ENCODE results near the gene ITPKB. TPM values are rescaled to one million over a fixed set of nuclear protein-coding genes. Genes with fewer than 3 reads are reported as not detected.
"Not testable (repeated sequence)": the region's sequence is repeated elsewhere in the genome, so short reads cannot be mapped to it uniquely, and the experiment has no call there.

ITPKB gene
- total RNA-seq, 1 donor from 2014 or later, result 31.2 TPM

DNA sequence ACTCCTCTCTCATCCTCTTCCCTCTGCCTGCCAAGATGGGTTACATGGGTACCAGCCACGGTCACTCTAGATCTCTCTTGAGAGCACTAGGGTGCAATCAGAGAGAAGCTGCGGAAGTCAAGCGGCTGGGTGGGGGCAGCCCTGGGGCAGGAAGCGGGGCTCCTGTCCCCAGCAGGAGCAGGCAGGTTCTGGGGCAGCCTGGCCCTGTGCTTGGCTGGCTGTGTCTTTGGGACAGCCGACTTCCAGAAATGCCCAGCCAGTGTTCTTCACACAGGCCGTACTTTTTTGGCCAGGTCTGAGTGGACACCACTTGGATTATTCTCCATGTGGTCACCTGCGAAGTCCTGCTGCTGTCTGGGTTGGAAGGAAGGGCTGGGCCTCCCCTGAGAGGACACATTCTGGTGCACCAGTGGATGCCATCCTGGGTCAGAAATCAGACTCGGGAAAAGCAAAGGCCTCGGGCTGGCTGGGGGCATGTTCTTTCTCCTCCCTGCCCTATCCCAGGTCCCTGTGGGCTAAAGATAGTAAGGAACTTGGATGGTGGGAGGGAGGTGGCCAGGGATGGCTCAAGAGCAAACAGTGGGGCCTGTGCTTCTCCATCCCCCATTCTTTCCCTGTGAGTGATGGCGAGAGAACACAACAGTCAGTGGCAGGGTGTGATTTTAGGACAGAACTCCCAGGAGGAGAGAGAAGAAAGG is 93.7 kb downstream of the ITPKB start:
- H3K4me3 Mint-ChIP-seq, result peak overlapping the region; percentile 23
- H3K27me3 Mint-ChIP-seq, result no peaks in the 10 kb centered on the region
- H3K36me3 Mint-ChIP-seq (ENCODE audit: low read depth), result peaks cover 55% of the 10 kb centered on the region
- no peak for DNase-seq
- intact Hi-C loops (cut with micrococcal nuclease), result no loop called here
- no peaks in the 10 kb centered on the region for H3K9me3 Mint-ChIP-seq
- no peak overlapping the region for H3K27ac Mint-ChIP-seq
- H3K4me1 Mint-ChIP-seq, result peaks cover 52% of the 10 kb centered on the region

DNA sequence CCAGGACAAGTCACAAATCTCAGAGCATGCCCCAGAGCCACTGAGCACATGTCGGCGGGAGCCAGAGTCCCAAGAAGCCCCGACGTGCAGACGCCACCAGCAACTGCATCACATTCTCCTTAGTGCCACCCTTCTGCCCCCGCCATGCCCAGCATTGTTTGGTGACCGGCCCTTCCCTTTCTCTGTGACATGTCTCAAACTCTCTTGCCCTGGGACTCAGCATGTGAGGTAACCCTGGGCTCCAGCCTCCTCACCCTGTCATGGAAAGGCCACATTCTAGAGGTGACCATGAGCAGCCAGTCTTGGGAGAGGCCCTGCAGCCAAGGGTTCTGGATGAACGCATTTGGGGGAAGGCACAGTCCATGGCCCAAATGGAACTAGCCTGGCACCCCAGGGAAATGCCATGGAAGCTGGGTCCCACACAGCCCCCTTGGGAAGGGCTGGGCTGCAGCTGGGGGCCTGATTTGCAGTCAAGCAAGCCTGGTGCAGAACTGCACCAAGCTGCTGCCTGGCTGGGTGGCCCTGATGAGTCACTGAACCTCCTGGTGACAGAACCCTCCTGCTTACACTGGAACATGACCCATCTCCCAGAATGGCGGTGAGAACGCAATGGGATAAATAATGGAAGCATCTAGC is 94.4 kb downstream of the ITPKB start:
- Mint-ChIP-seq H3K9me3 (no peaks in the 10 kb centered on the region), H3K27ac (peak overlapping the region; percentile 91), H3K4me3 (peak overlapping the region; percentile 79), H3K27me3 (no peaks in the 10 kb centered on the region), H3K36me3 (ENCODE audit: low read depth) (peaks cover 59% of the 10 kb centered on the region), H3K4me1 (peaks cover 45% of the 10 kb centered on the region)
- intact Hi-C loops (cut with micrococcal nuclease), result no loop called here
- no peak for DNase-seq

DNA sequence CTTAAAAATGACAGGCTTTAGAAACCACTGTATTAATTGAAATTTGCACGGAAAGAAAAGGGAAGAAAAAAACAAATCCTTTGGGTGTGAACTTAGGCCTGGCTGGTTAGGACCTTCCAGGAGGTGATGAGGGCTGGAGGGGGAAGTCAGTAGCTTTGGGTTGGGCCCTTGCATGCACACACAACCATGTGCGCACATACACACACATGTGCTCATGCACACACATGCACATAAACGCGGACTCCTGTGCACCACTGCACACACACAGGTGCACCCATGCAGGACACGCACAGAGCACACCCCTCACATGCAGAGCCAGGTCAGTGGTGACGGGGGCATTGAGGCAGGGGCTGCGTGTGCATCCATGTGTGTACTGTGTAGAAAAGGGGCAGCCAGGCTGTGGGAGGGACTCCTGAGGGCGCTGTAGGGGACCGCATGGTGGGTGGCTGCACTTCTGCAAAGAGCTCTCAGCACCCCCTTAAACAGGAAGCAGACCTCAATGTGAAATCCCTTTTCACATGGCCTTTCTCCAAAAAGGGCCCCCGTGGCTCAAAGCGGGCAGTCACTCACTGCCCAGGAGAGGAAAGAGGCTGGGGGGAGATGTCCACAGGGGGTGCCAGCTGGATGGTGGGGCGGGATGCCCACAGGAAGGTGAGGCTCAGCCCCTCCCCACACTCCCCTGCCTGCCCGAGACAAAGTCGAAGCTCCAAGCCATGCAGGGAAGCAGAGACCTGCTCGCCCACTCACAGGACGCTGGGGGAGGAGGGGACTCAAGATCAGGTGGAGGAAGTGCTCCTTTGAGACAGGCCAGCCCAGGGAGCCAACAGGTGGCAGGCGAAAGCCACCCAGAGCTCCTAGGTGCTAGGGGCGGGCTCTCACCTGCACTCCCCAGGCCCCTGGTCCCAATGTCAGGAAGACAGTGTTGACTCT is 95.2 kb downstream of the ITPKB start:
- Mint-ChIP-seq H3K4me1 (peaks cover 41% of the 10 kb centered on the region), H3K4me3 (peak overlapping the region; percentile 79), H3K27me3 (no peaks in the 10 kb centered on the region), H3K36me3 (ENCODE audit: low read depth) (peaks cover 58% of the 10 kb centered on the region), H3K9me3 (no peaks in the 10 kb centered on the region), H3K27ac (peak overlapping the region; percentile 91)
- intact Hi-C loops (cut with micrococcal nuclease), result loop anchor here (1.0 to 2.0 kb wide), 4 partner anchors 9 to 35 kb away; no protein-coding TSS in a partner anchor
- peak; percentile 73 for DNase-seq

DNA sequence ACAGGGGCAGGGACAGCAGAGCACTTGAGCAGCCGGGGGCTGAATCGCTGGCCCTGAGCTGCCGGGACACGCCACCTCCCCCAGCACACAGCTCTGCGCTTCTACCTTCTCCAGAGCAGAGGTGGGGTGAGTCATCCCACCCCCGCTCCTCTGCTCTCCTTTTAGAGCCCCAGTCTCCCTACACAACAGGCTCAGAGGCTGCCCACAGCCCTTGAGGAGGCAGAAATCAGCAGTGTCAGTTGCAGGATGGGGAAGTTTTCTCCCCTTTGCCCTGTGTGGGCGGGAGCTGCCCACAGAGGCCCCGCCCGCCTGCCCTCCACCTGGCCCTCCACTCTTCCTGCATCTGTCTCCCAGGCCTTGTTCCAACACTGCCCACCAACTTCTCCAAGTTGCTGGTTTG is 95.9 kb downstream of the ITPKB start:
- intact Hi-C loops (cut with micrococcal nuclease), result loop anchor here (1.0 to 2.0 kb wide), 4 partner anchors 8 to 36 kb away; no protein-coding TSS in a partner anchor
- Mint-ChIP-seq H3K36me3 (ENCODE audit: low read depth) (peaks cover 57% of the 10 kb centered on the region), H3K27ac (peak overlapping the region; percentile 91), H3K27me3 (no peaks in the 10 kb centered on the region), H3K9me3 (no peaks in the 10 kb centered on the region), H3K4me1 (peaks cover 40% of the 10 kb centered on the region), H3K4me3 (peak overlapping the region; percentile 79)
- DNase-seq, result peak; percentile 80

DNA sequence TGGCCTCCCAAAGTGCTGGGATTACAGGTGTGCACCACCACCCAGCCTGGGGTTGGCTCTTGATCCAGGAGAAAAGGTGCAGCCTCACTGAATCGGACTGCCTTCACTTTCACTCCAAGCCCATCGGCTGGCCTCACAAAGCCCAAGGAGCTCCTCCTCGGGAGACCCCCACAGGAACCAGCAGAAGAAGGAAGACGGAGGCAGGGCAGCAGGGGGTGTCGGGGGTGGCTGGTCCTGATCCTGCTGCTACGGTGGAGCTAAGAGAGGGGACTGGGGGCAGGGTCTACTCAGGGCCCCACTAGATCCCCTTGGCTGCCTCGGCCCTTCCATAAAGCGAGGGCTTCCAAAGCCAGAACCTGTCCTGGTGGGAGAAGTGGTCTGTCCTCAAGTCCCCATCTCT is 96.7 kb downstream of the ITPKB start:
- H3K9me3 Mint-ChIP-seq, result no peaks in the 10 kb centered on the region
- H3K4me3 Mint-ChIP-seq, result no peak overlapping the region
- intact Hi-C loops (cut with micrococcal nuclease), result loop anchor here (2.0 kb wide), 2 partner anchors 16 to 36 kb away; no protein-coding TSS in a partner anchor
- H3K27ac Mint-ChIP-seq, result peak overlapping the region; percentile 91
- H3K36me3 Mint-ChIP-seq (ENCODE audit: low read depth), result peaks cover 53% of the 10 kb centered on the region
- DNase-seq, result no peak
- H3K4me1 Mint-ChIP-seq, result peaks cover 40% of the 10 kb centered on the region
- no peaks in the 10 kb centered on the region for H3K27me3 Mint-ChIP-seq

DNA sequence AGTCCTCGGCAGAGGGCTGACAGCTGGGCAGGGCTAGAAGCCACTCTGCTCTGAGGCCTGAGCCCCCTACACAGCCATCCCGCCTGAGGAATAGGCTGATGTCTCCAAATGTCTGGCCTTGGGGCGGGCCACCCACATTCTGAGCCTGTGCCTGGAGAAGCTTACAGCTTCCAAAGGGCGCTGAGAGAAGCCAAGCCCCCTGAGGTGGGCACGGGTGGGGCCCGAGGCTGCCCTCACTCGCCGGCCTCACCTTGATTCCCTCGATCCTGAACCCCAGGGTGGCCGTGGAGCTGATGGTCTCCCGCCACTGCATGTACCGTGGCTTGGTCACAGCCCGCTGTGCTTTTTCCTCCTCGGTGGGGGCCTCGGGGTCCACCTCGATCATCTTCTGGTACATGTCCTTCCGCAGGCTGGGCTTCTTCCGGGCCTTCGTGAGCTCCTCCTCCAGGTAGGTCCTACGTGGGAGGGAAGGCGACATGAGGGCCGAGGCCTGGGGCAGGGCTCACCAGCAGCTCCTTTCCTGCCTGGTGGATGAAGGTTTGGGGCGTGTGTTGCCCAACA is 97.3 kb downstream of the ITPKB start:
- Mint-ChIP-seq H3K36me3 (ENCODE audit: low read depth) (peaks cover 57% of the 10 kb centered on the region), H3K9me3 (no peaks in the 10 kb centered on the region), H3K4me3 (no peak overlapping the region), H3K27ac (no peak overlapping the region), H3K27me3 (no peaks in the 10 kb centered on the region), H3K4me1 (peaks cover 43% of the 10 kb centered on the region)
- intact Hi-C loops (cut with micrococcal nuclease), result loop anchor here (2.0 kb wide), 2 partner anchors 15 to 37 kb away; no protein-coding TSS in a partner anchor
- DNase-seq, result no peak

DNA sequence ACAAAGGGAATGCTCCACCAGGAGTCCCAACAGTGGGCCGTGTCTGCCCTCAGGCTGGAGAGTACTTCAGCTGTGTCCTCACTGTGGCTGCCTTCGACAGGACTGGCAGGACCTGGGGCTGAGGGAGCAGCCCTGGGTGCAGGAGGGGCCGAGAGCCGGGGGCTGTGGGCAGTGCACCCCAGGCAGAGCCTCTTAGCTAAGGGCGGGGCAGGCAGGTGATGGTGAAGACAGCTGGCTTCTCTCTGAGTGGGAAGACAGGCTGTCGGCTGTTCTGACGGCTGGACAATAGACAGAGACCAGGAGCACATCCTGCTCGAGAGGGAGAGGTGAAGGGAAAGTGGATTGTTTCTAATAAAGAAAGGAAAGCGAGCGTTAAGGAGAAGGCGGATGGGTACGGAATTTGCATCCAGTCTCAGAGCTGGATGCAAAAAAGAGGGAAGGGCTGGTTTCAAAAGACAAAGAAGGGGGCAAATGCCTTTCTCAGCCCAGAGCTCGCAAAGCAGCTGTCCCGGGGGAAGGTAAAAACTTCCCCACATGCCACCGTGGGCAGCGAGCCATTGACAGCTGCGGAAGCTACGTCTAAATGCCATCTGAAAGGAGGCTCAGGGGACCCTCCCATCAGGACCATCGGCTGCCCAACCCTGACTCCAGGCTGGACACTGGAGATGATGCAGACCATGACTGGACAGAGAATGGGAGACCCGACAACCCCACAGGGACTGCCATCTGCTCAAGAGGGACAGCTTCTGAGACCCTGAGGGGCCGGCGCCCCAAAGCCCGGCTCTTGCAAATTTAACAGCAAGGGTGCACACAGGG is 98.6 kb downstream of the ITPKB start:
- Mint-ChIP-seq H3K36me3 (ENCODE audit: low read depth) (peaks cover 50% of the 10 kb centered on the region), H3K9me3 (no peaks in the 10 kb centered on the region), H3K4me3 (no peak overlapping the region), H3K27me3 (no peaks in the 10 kb centered on the region), H3K4me1 (peaks cover 42% of the 10 kb centered on the region), H3K27ac (peak overlapping the region; percentile 28)
- DNase-seq, result no peak
- intact Hi-C loops (cut with micrococcal nuclease), result no loop called here

DNA sequence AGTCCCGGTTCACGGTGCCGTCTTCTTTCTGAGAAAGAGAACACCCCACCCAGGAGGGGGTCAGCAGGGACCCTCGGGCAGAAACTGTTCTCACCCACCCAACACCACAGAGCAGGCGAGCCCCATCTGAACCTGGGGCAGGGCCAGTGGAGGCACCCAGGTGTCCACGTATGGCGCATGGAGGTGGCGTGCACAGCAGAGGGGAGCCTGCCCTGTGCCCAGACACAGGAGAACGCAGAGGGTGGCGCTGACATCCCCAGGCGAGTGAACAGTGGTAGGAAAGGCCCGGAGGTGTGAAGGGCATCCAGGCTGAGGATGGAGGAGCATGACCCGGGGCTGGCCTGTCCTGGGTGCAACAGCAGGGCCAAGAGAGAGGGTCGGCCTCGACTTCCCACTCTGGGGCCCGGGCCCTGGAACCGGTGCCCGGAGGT is 99.4 kb downstream of the ITPKB start:
- no peaks in the 10 kb centered on the region for H3K9me3 Mint-ChIP-seq
- H3K4me3 Mint-ChIP-seq, result no peak overlapping the region
- intact Hi-C loops (cut with micrococcal nuclease), result no loop called here
- no peak for DNase-seq
- H3K36me3 Mint-ChIP-seq (ENCODE audit: low read depth), result peaks cover 52% of the 10 kb centered on the region
- H3K27ac Mint-ChIP-seq, result no peak overlapping the region
- H3K4me1 Mint-ChIP-seq, result peaks cover 41% of the 10 kb centered on the region
- H3K27me3 Mint-ChIP-seq, result no peaks in the 10 kb centered on the region

DNA sequence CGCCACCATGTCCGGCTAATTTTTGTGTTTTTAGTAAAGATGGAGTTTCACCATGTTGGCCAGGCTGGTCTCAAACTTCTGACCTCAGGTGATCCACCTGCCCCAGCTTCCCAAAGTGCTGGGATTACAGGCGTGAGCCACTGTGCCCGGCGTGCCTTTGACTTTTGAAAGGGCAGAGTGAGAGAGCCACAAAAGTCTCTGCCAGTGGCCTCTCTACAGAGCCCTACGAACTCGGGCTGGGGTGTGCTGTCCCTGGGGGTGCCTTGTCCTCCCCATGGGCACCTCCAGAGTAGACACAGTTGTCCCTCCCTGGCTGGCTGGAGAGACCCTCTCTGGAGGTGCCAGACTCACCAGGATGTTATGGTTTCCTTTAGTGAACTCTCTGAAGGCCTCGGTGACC is 99.9 kb downstream of the ITPKB start:
- H3K9me3 Mint-ChIP-seq; intact Hi-C loops (cut with micrococcal nuclease); H3K27ac Mint-ChIP-seq; H3K4me3 Mint-ChIP-seq; DNase-seq; H3K27me3 Mint-ChIP-seq: not testable (repeated sequence)
- peaks cover 40% of the 10 kb centered on the region for H3K4me1 Mint-ChIP-seq
- peaks cover 55% of the 10 kb centered on the region for H3K36me3 Mint-ChIP-seq (ENCODE audit: low read depth)

DNA sequence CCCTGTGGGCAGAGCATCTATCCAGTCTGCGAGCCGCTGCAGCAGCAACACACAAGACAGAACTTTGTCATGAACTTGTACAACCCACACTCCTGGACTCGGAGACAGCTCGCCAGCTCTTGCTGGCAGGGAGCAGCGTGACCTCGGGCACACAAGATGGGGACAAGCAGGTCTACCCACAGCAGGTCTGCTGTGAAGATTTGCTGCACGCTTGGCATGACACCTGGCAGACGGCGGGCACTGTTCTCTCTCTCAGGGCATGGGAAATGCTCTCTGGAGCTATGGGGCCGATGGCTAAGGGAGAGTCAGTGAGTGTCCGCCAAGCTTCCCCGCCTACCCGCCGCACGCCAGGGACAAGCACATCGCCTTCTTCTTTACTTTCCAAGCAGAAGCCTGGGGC is 100.5 kb downstream of the ITPKB start:
- Mint-ChIP-seq H3K27me3 (no peaks in the 10 kb centered on the region), H3K9me3 (no peaks in the 10 kb centered on the region), H3K27ac (no peak overlapping the region), H3K4me3 (no peak overlapping the region), H3K4me1 (peaks cover 35% of the 10 kb centered on the region), H3K36me3 (ENCODE audit: low read depth) (peaks cover 54% of the 10 kb centered on the region)
- no peak for DNase-seq
- intact Hi-C loops (cut with micrococcal nuclease), result no loop called here

DNA sequence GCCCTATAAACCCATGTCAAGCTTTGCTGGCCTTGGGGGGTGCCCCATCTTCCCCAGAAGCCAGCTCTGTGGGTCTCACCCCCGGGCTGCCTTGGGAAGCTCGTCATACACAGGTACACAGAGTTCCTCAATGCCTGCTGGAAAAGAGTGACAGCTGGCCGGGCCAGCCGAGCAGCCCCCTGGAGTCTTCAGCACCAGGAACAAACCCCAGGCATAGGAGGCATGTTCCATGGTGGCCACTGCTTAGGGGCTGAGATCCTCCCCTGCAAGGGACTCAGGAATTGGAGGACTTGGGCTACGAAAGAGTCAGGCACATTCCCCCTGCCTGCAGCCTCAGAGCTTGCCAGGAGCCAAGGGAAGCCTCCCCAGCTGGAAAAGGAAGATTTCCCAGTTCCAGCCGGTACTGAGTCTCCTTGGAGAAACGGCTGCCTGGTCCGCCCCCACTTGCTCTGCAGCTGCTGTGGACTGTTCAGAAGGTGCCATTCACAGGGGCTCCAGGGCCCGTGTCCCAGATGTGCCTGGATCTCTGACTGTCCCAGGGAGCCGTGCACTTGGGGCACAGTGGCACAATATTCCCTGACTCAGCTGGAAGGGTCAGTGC is 101.0 kb downstream of the ITPKB start:
- no peak overlapping the region for H3K27ac Mint-ChIP-seq
- H3K36me3 Mint-ChIP-seq (ENCODE audit: low read depth), result peaks cover 51% of the 10 kb centered on the region
- H3K4me1 Mint-ChIP-seq, result peaks cover 35% of the 10 kb centered on the region
- H3K4me3 Mint-ChIP-seq, result no peak overlapping the region
- H3K9me3 Mint-ChIP-seq, result no peaks in the 10 kb centered on the region
- intact Hi-C loops (cut with micrococcal nuclease), result no loop called here
- DNase-seq, result no peak
- H3K27me3 Mint-ChIP-seq, result no peaks in the 10 kb centered on the region

DNA sequence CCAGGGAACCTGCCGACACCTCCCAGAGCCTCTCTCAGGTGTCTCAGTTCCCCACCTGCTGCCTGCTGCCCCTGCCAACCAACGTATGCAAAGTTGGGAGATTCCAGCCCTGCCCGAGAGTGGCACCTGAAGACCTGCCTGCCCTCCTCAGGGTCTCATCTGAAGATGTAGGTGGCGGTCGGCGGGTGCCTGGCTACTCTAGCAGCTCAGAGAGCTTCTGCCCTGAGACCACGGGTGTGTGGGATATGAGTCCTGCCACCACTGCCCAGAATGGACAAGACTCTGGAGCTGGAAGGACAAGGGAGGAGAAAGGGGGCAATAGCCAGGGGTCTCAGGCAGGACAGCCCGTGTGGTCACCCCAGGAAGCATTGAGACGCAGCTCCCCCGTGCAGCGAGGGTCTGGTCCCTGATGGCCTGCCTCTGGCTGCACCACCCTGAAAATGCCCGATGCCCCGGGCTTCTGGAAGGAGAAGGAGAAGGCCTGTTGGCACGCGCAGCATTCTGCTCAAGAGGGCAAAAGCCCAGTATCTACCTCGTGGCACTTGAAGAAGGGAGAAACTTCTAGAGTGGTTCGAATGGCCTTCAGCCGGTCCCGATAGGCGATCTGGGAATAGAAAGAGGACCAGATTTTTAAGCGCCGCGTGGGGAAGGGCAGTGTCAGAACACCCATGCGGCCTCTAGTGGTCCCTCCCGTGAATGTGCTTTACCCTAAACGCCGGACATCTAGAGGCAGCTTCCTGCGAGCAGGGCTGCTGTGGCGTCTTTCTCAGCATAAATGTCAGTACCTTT is 101.7 kb downstream of the ITPKB start:
- Mint-ChIP-seq H3K27ac (no peak overlapping the region), H3K4me3 (no peak overlapping the region), H3K27me3 (no peaks in the 10 kb centered on the region), H3K36me3 (ENCODE audit: low read depth) (peaks cover 53% of the 10 kb centered on the region), H3K4me1 (peaks cover 36% of the 10 kb centered on the region), H3K9me3 (no peaks in the 10 kb centered on the region)
- DNase-seq, result no peak
- intact Hi-C loops (cut with micrococcal nuclease), result no loop called here

Measured in activated CD4-positive, alpha-beta T cell treated with anti-CD3 and anti-CD28 coated beads, Interleukin-2, amount 10 ng/mL, durations not matched to agents 24 days and 14 days (primary cell).